ENCODE results near the gene FRMD4A.
"Not testable (repeated sequence)": the region's sequence is repeated elsewhere in the genome, so short reads cannot be mapped to it uniquely, and the experiment has no call there.

FRMD4A gene

GRCh38 chr10:14291296-14291695 is 39.4 kb downstream of the FRMD4A start:
- no peak for DNase-seq

GRCh38 chr10:14285941-14286560 is 44.7 kb downstream of the FRMD4A start:
- no peak for DNase-seq

- no peak for DNase-seq
Observed at GRCh38 chr10:14282276-14282675, 48.4 kb downstream of the FRMD4A start.

GRCh38 chr10:14278533-14278932 is 52.2 kb downstream of the FRMD4A start:
- no peak for DNase-seq

GRCh38 chr10:14276210-14276609 is 54.5 kb downstream of the FRMD4A start:
- no peak for DNase-seq

- no peak for DNase-seq
Observed at GRCh38 chr10:14271621-14272020, 59.1 kb downstream of the FRMD4A start.

GRCh38 chr10:14270370-14270769 is 60.4 kb downstream of the FRMD4A start:
- DNase-seq, result no peak

GRCh38 chr10:14265709-14266108 is 65.0 kb downstream of the FRMD4A start:
- DNase-seq, result no peak

- no peak for DNase-seq
Observed at GRCh38 chr10:14262836-14263425, 67.8 kb downstream of the FRMD4A start.

- DNase-seq, result no peak
Observed at GRCh38 chr10:14261336-14261735, 69.4 kb downstream of the FRMD4A start.

- no peak for DNase-seq
Observed at GRCh38 chr10:14259696-14260566, 70.8 kb downstream of the FRMD4A start.

GRCh38 chr10:14254368-14254767 is 76.4 kb downstream of the FRMD4A start:
- DNase-seq, result no peak

GRCh38 chr10:14253711-14254110 is 77.0 kb downstream of the FRMD4A start:
- DNase-seq, result no peak

- DNase-seq, result no peak
Observed at GRCh38 chr10:14253079-14253478, 77.6 kb downstream of the FRMD4A start.

GRCh38 chr10:14250496-14251076 is 80.1 kb downstream of the FRMD4A start:
- DNase-seq, result no peak

- DNase-seq, result no peak
Observed at GRCh38 chr10:14247377-14248116, 83.2 kb downstream of the FRMD4A start.

- no peak for DNase-seq
Observed at GRCh38 chr10:14244801-14245211, 85.9 kb downstream of the FRMD4A start.

GRCh38 chr10:14244147-14244546 is 86.6 kb downstream of the FRMD4A start:
- no peak for DNase-seq

- no peak for DNase-seq
Observed at GRCh38 chr10:14243221-14243620, 87.5 kb downstream of the FRMD4A start.

- DNase-seq, result no peak
Observed at GRCh38 chr10:14241196-14241595, 89.5 kb downstream of the FRMD4A start.

- no peak for DNase-seq
Observed at GRCh38 chr10:14240253-14241189, 90.2 kb downstream of the FRMD4A start.

GRCh38 chr10:14238659-14239058 is 92.1 kb downstream of the FRMD4A start:
- DNase-seq, result not testable (repeated sequence)
